GM19463 (cell line): ENCODE results near the gene ELMO1.

Experiments used
- ATAC-seq: cut with Tn5 transposase; IDR thresholded peaks from one replicate; pipeline ENCODE4 v1.9.1; 2021; ENCODE audit warnings: mild to moderate bottlenecking, moderate library complexity; ENCODE audit not compliant: unreplicated experiment

The ELMO1 gene

GRCh38 chr7:36966636-36967035 is 482.0 kb downstream of the ELMO1 start:
- no peak for ATAC-seq

DNA sequence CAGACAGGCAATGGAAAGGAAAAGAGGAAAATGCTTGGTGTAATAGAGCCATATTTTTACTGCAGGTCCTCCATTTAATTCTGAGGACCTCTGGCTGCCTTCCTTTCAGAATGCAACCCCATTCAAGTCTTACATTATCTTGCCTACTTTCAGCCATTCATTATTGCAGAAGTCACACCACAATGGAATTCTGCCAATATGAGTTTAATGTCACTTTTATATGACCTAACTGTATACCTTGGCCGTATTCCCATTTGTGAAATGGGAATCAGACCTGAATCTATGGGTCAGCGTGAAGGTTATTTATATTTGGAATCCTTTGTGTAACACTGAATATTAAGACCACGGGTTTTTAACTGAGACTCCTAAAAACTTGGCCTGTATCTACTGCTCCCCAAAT is 482.6 kb downstream of the ELMO1 start:
- ATAC-seq = no peak

DNA sequence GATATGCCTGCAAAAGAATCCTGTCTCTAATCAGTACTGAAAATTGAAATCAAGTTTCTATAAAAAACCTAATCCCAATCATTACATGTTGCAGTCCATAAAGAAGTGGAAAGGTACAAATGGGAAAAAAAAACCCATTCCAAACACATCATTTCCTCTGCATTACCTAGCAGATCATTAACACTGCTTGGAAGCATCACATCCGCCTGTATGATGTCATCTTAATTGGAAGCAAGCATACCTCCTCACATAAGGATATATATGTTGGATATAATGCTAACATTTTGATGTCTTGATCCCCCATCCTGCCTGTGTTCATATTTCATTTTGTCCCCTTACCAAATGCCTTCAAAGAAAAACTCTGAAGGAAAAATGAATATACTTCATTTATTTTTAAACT is 483.0 kb downstream of the ELMO1 start:
- ATAC-seq = no peak

GRCh38 chr7:36964297-36964696 is 484.4 kb downstream of the ELMO1 start:
- no peak for ATAC-seq

- ATAC-seq = no peak
Observed at GRCh38 chr7:36962367-36962766, 486.3 kb downstream of the ELMO1 start.

DNA sequence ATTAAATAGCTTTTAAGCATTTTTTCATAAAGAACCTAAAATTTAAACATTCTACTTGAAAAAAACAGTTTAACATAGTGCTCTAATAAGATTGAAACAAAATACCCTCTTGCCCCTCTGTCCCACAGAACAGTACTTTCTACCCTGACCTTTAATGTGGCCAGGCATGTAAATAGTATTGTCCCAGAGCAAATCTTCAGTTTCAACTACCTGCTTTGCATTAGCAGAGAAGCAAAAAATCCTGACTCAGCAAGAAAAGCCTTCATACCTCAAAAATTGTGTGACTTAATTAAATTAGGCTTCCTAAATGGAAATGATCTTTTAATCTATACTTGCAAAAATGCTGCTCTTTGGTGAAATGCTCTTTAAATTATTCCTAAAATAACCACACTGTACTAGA is 487.0 kb downstream of the ELMO1 start:
- no peak for ATAC-seq

DNA sequence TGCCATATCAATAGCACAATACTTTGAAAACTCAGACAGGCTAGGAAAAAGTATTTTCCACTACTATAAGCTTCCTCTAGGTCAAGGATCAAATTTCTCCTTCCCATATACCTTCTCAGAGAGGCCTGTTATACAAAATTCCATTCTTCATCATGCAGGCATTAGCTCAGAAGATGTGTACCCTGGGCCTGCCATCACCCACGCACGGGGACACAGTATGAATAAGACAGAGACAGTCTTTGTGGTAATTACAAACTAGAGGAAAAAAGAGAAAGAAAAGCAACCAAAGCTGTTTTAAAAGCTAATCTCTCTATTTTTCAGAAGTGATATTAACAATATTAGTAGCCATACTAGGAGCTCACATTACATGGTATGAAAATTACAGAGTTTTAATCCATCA is 487.6 kb downstream of the ELMO1 start:
- no peak for ATAC-seq

- no peak for ATAC-seq
Observed at GRCh38 chr7:36960105-36960504, 488.6 kb downstream of the ELMO1 start.

- no peak for ATAC-seq
Observed at GRCh38 chr7:36958111-36958733, 490.4 kb downstream of the ELMO1 start.

- no peak for ATAC-seq
Observed at GRCh38 chr7:36957620-36958019, 491.0 kb downstream of the ELMO1 start.

DNA sequence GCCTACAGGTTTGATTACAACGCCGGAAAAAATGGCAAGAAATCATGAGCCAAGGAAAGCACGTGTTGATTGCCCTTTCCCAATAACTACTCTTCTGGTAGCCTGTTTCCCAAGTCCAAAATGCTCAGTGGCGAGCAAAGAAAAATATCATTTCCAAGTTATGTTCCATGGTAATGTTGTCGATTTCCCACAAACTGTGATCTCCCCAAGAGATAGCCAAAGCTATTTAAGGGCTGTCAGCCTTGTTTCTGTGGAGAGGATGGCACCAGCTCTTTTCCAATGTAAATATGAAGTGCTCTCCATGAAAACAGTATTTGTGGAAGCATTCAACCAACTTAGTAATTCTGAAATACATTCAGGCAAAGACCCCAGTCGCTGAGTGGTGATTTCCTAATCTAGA is 491.9 kb downstream of the ELMO1 start:
- no peak for ATAC-seq

DNA sequence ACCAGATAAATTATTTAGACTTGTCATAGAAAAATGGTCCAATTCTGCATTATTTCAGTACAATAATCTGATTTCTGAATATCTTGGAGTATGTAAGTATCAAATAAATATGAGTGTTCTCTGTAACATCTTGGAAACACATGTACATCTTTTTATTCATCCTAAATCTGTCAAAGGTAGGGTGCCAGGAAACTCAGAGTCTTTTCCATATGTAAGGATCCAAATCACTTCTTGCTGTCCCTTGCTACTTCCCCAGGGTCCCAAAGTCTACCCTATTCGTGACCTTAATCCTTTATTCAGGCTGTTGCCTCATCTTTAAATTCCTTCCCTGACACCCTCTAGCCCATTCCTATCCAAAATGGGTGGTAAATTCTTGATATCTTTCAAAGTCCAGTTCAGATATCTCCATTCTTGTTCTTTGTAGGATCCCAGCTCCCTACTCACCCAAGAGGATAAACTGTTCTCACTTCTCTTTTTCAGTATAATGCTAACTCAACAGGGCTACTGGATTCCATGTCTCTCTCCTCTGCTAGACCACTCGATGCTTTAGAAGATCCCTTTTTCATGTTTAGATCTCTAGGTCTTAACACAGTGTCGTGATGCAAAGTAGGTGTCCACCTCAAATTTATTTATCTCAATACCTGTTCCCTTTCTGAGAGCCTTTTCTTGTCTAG is 493.1 kb downstream of the ELMO1 start:
- no peak for ATAC-seq

- ATAC-seq = peak; percentile 93
Observed at GRCh38 chr7:36951257-36951697, 497.4 kb downstream of the ELMO1 start.

DNA sequence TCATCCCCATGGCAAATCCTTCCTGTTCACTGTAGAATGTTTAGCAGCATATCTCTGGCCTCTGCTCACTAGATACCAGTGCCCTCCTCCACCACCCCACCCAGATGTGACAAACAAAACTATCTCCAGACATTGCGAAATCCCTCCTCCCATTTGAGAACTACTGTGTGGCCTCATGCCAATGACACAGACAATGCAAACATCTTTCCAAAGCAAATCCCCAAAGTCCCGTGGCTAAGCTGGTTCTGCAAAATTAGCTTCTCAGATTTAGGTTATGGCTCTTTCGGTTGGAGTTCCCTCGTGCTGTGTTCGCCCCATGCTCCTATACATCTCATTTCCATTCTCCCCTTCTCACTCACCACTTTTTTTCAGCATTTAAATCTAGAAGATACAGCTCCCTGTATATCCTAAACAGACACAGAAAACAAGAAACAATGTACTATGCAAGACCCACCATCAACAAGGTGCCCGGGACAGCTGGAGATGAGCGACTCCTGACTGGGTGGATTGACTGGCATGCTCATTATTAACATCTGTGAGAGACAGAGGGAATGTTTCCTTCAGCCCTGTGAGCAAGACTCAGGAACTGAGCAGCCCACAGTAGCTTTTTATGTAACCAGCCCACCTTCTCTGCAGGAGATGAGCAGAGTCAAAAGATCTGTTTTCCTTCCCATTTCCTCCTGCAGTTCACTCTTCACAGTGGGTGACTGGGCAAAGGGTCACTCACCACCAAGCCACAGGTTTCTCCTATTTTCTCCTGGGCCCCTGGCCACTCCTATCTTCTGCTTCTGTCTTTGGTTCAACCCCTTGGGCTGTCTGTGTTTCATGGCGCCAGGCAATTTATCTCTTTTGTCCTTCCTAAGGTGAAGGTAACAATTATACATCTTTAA is 498.7 kb downstream of the ELMO1 start:
- no peak for ATAC-seq

DNA sequence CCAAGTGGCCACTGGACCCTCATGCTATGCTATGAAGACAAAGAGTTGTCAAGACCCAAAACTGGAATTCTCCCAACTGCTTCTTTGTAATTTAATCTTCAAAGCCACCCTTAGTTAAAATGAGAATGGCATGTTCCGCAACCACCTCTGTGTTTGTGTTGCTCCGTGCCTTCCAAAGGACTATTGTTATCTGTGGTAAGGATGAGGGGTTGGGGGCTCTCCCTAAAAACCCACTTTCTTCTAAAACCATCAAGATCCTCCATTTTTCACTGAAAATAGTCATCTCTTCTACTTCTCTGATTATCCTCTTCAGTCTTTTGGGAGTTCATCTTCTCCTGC is 502.3 kb downstream of the ELMO1 start:
- ATAC-seq = no peak

- ATAC-seq = no peak
Observed at GRCh38 chr7:36945612-36946400, 502.9 kb downstream of the ELMO1 start.

DNA sequence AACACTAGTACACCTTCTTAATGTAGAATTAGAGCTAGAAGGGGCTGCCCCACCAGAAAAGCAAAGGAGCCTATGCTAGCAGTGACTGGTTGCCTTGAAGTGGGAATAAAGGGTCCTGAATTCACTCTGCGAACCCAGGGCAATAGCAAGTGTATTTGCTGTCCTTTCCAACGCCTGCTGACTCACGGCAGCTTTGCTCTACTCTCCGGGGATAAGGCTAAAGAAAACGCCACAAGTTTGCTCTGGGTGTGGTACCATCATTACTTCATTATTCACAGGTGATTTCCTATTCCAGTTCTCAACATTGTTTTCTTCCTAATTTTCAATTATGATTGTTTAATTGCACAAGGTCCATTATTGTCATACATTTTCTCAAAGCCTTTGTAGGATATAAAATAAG is 503.8 kb downstream of the ELMO1 start:
- no peak for ATAC-seq

DNA sequence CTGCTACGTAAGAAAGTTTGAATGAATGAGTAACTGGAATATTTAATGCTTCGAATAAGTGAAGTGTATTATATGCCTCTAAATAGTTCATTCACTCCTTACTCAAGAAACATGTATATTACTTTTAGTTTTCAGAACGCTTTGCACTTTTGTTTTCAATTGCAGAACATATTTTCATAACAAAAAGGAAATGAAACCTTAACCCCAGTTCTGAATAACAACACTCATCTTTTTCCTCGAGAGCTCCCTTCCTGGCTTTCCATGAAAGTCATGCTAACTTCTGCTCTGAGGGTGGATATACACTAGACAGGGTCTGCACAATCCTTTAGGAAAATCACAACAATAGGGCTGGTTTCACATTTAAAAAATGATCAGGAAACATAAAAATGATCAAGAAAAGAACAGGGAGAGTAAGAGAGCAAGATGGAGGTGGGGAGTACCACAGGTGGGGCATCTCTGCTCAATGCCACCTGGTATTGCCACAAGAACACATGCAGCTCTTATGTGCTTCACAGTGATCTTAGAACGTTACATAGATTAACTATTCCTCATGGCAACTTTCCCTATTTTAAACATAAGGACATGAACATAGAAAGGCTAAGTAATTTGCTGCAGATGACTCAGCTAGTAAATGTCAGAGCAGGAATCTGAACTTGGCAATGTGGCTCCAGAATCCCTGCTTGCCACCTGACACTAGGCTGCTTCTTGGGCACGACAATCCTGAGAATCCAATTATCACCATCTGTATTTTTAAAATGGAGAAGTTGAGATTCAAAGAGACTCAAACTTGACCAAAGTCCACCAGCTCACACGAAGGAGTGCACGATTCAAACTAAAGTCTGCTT is 504.9 kb downstream of the ELMO1 start:
- peak; percentile 71 for ATAC-seq

DNA sequence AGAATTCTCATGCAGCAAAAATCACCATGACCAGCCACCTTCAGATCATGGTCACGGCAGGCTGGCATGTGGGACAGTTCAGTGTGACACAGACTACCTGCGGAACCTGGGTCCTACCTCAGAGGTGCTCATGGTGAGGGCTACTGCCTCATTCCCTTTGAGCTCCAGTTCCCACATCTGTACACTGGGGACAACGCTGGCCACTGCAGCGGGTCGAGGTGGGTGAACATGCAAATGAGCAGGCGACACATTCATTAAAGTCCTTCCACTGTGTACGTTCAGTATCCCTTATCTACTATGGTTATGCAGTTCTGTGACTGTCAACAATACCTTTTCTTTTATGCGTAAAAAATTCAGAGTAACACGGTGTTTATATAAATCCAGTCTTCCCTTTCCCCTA is 505.7 kb downstream of the ELMO1 start:
- ATAC-seq = no peak

GRCh38 chr7:36942541-36942940 is 506.1 kb downstream of the ELMO1 start:
- ATAC-seq = no peak
